ENCODE data around the gene CEP85L.

DNA sequence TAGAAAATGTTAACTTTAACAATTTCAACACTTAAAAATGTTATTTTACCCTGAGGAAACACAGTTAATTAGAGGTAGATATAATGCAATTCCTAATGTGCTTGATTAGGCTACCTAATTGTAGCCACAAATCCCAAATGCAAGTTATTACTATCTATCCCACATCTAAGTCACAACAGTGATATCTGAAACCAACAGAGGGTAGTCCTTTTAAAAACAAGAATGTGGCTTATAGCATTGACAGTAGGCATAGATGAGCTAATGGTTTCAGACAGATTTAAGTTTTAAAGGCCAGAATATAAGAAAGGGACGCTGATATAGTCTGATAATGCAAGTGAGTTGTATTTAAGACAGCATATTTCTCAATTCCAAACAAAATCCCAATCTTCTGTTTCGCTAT is 80.3 kb downstream of the CEP85L start:
- TF ChIP-seq, protein P1, sequence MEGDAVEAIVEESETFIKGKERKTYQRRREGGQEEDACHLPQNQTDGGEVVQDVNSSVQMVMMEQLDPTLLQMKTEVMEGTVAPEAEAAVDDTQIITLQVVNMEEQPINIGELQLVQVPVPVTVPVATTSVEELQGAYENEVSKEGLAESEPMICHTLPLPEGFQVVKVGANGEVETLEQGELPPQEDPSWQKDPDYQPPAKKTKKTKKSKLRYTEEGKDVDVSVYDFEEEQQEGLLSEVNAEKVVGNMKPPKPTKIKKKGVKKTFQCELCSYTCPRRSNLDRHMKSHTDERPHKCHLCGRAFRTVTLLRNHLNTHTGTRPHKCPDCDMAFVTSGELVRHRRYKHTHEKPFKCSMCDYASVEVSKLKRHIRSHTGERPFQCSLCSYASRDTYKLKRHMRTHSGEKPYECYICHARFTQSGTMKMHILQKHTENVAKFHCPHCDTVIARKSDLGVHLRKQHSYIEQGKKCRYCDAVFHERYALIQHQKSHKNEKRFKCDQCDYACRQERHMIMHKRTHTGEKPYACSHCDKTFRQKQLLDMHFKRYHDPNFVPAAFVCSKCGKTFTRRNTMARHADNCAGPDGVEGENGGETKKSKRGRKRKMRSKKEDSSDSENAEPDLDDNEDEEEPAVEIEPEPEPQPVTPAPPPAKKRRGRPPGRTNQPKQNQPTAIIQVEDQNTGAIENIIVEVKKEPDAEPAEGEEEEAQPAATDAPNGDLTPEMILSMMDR (IDR thresholded peaks at IDR 0.05): no peak
- no peak for TF ChIP-seq POLR2A (IDR thresholded peaks at IDR 0.05)
